Activated T-cell treated with anti-CD3 and anti-CD28 coated beads, Interleukin-2, amount 50 U/mL, for 1 hour (primary cell): ENCODE measurements around the gene IL23A.
"Not testable (repeated sequence)": the region's sequence is repeated elsewhere in the genome, so short reads cannot be mapped to it uniquely, and the experiment has no call there.

Experiments
- DNase-seq: peaks from one replicate; pipeline ENCODE4 v3.0.0-alpha.2; 2020

Gene IL23A

GRCh38 chr12:56326533-56326932 lies 12.2 kb upstream of the IL23A start:
- no peak for DNase-seq

GRCh38 chr12:56330936-56331490 lies 7.7 kb upstream of the IL23A start:
- no peak for DNase-seq

- no peak for DNase-seq
Observed at GRCh38 chr12:56332512-56333196, 6.0 kb upstream of the IL23A start.

- no peak for DNase-seq
Observed at GRCh38 chr12:56333197-56333678, 5.4 kb upstream of the IL23A start.

- peak; percentile 89 for DNase-seq
Observed at GRCh38 chr12:56333679-56334489, 4.8 kb upstream of the IL23A start, which contains the start of gene PAN2. PAN2 (minus strand) TSS chr12:56334000; CDS start chr12:56333094, 906 bp downstream.

- DNase-seq, result no peak
Observed at GRCh38 chr12:56334490-56334793, 4.2 kb upstream of the IL23A start.

- not testable (repeated sequence) for DNase-seq
Observed at GRCh38 chr12:56335527-56335926, 3.2 kb upstream of the IL23A start.

- no peak for DNase-seq
Observed at GRCh38 chr12:56336361-56337167, 2.1 kb upstream of the IL23A start.

GRCh38 chr12:56337753-56338251 lies 882 bp upstream of the IL23A start:
- no peak for DNase-seq

GRCh38 chr12:56339158-56339422 lies 406 bp downstream of the IL23A start:
- no peak for DNase-seq

- no peak for DNase-seq
Observed at GRCh38 chr12:56341616-56342015, 2.9 kb downstream of the IL23A start.

GRCh38 chr12:56342290-56342689 lies 3.6 kb downstream of the IL23A start:
- DNase-seq, result not testable (repeated sequence)

- DNase-seq, result no peak
Observed at GRCh38 chr12:56346675-56347074, 8.0 kb downstream of the IL23A start.

- not testable (repeated sequence) for DNase-seq
Observed at GRCh38 chr12:56347255-56347654, 8.6 kb downstream of the IL23A start.

- no peak for DNase-seq
Observed at GRCh38 chr12:56348776-56349175, 10.1 kb downstream of the IL23A start.

- DNase-seq, result no peak
Observed at GRCh38 chr12:56350662-56351061, 12.0 kb downstream of the IL23A start.

GRCh38 chr12:56351325-56351724 lies 12.6 kb downstream of the IL23A start:
- DNase-seq, result no peak

- DNase-seq, result no peak
Observed at GRCh38 chr12:56358836-56359532, 20.3 kb downstream of the IL23A start.

GRCh38 chr12:56359851-56360767 lies 21.4 kb downstream of the IL23A start, which contains the start of gene STAT2:
STAT2 (minus strand) TSS chr12:56360107; CDS start chr12:56356571, 3,536 bp downstream.
- DNase-seq, result peak; percentile 99

GRCh38 chr12:56361487-56362129 lies 22.9 kb downstream of the IL23A start:
- DNase-seq, result no peak
